ENCODE results near the gene RHOD. TPM values are rescaled to one million over a fixed set of nuclear protein-coding genes. Genes with fewer than 3 reads are reported as not detected.

Gene RHOD
- total RNA-seq, 1 experiment from 2014 or later = 99.9 TPM

DNA sequence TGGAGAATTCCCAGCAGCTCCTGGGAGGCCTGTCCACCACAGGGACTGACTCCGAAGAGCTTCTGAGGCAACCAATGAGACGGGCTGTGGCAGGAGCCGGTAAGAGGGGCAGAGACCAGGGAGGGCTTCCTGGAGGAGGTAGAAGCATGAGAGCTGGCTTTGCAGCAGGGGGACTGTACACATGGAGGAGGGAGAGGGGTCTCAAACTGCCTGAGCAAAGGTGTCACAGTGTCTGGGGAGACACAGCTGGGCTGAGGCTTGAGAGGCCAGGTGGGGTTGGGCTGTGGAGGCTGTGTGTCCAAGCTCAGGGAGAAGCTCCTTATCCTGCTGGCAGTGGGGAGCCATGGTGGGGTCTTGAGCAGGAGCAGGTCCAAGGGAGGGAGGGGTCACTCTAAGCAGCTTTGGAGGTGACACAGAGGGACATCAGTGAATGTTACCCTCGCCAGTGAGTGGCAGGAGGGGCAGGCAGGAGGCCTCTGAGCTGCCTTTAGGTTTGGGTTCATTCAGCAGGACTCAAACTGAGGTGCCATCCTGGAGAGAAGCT is 4.6 kb upstream of the RHOD start:
- no peak overlapping the region for H3K4me3 ChIP-seq (ENCODE audit: low read length)
- BruUV-seq (replicated peaks) = no TSS peak
- peaks cover 3% of the 10 kb centered on the region for H3F3A ChIP-seq (ENCODE audit: low read length, unreplicated experiment)
- peaks cover 8% of the 10 kb centered on the region for H3K79me2 ChIP-seq (ENCODE audit: low read length)
- CTCF ChIA-PET = no interaction called here
- no peak for TF ChIP-seq EZH2 (IDR thresholded peaks at IDR 0.05; ENCODE audit: low read length, unreplicated experiment)
- TF ChIP-seq, protein P1, sequence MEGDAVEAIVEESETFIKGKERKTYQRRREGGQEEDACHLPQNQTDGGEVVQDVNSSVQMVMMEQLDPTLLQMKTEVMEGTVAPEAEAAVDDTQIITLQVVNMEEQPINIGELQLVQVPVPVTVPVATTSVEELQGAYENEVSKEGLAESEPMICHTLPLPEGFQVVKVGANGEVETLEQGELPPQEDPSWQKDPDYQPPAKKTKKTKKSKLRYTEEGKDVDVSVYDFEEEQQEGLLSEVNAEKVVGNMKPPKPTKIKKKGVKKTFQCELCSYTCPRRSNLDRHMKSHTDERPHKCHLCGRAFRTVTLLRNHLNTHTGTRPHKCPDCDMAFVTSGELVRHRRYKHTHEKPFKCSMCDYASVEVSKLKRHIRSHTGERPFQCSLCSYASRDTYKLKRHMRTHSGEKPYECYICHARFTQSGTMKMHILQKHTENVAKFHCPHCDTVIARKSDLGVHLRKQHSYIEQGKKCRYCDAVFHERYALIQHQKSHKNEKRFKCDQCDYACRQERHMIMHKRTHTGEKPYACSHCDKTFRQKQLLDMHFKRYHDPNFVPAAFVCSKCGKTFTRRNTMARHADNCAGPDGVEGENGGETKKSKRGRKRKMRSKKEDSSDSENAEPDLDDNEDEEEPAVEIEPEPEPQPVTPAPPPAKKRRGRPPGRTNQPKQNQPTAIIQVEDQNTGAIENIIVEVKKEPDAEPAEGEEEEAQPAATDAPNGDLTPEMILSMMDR (conservative IDR thresholded peaks at IDR 0.05; ENCODE audit: low read depth, low read length) = no peak
- no peak for TF ChIP-seq EZH2phosphoT487 (IDR thresholded peaks at IDR 0.05; ENCODE audit: borderline replicate concordance, low read length)
- DNase-seq (no peak), ATAC-seq (no peak)
- no peaks in the 10 kb centered on the region for H3K36me3 ChIP-seq (ENCODE audit: low read depth, low read length)
- H4K20me1 ChIP-seq (ENCODE audit: low read length) = no peaks in the 10 kb centered on the region
- no peak overlapping the region for H3K9ac ChIP-seq (ENCODE audit: low read length)
- intact Hi-C loops (cut with micrococcal nuclease) = loop anchor here (10.0 kb wide), 2 partner anchors 167 to 193 kb away; no protein-coding TSS in a partner anchor
- H2AFZ ChIP-seq (ENCODE audit: low read length) = no peak overlapping the region
- no peaks in the 10 kb centered on the region for H3K9me3 ChIP-seq (ENCODE audit: low read length)
- H3K4me2 ChIP-seq (ENCODE audit: low read length) = no peak overlapping the region
- no peaks in the 10 kb centered on the region for H3K9me2 ChIP-seq (replicated peaks; ENCODE audit: low read length)
- POLR2A ChIA-PET (ENCODE audit: unreplicated experiment) = no interaction called here
- H3K27me3 ChIP-seq (ENCODE audit: low read length) = no peaks in the 10 kb centered on the region
- peaks cover 30% of the 10 kb centered on the region for H3K4me1 ChIP-seq (ENCODE audit: insufficient read depth, low read length)
- H3K27ac ChIP-seq (ENCODE audit: low read length) = no peak overlapping the region

DNA sequence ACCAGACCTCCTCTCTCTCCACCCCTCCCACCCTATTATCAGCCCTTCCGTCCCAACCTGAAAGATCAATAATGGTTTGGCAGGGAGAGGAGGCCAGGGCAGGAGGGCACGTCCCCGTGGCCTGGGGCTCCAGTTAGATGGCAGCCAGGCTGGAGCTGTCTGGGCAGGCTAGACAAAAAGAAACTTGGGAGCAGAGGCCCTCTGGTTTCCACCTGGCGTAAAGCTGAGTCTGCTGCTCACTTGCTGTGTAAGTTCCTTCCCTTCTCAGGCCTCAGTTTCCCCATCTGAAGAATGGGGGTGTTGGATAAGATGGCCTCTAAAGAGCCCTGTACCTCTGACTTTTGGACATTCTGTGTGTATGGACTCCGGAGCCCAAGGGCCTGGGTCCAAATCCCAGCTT is 3.8 kb upstream of the RHOD start:
- no peaks in the 10 kb centered on the region for H3K36me3 ChIP-seq (ENCODE audit: low read depth, low read length)
- H3K27me3 ChIP-seq (ENCODE audit: low read length) = no peaks in the 10 kb centered on the region
- DNase-seq = no peak
- ATAC-seq = no peak
- no peaks in the 10 kb centered on the region for H3K9me3 ChIP-seq (ENCODE audit: low read length)
- H3K4me1 ChIP-seq (ENCODE audit: insufficient read depth, low read length) = peaks cover 37% of the 10 kb centered on the region
- no peak for TF ChIP-seq EZH2phosphoT487 (IDR thresholded peaks at IDR 0.05; ENCODE audit: borderline replicate concordance, low read length)
- no peak for TF ChIP-seq EZH2 (IDR thresholded peaks at IDR 0.05; ENCODE audit: low read length, unreplicated experiment)
- TF ChIP-seq, protein P1 (conservative IDR thresholded peaks at IDR 0.05; ENCODE audit: low read depth, low read length) = no peak
- no peaks in the 10 kb centered on the region for H4K20me1 ChIP-seq (ENCODE audit: low read length)
- H3K27ac ChIP-seq (ENCODE audit: low read length) = no peak overlapping the region
- BruUV-seq (replicated peaks) = no TSS peak
- H2AFZ ChIP-seq (ENCODE audit: low read length) = no peak overlapping the region
- H3K9me2 ChIP-seq (replicated peaks; ENCODE audit: low read length) = no peaks in the 10 kb centered on the region
- intact Hi-C loops (cut with micrococcal nuclease) = loop anchor here (10.0 kb wide), 2 partner anchors 168 to 192 kb away; no protein-coding TSS in a partner anchor
- H3K4me3 ChIP-seq (ENCODE audit: low read length) = no peak overlapping the region
- ChIA-PET POLR2A (ENCODE audit: unreplicated experiment) (interaction anchor here (0.6 kb wide), 1 partner anchor 1195 kb away, joined by 3 read pairs; no protein-coding TSS in a partner anchor), CTCF (interaction anchor here (0.7 to 0.8 kb wide), 2 partner anchors 13 to 131 kb away, joined by 6 to 11 read pairs; no protein-coding TSS in a partner anchor)
- no peak overlapping the region for H3K4me2 ChIP-seq (ENCODE audit: low read length)
- peaks cover 16% of the 10 kb centered on the region for H3K79me2 ChIP-seq (ENCODE audit: low read length)
- H3F3A ChIP-seq (ENCODE audit: low read length, unreplicated experiment) = peaks cover 3% of the 10 kb centered on the region
- no peak overlapping the region for H3K9ac ChIP-seq (ENCODE audit: low read length)

DNA sequence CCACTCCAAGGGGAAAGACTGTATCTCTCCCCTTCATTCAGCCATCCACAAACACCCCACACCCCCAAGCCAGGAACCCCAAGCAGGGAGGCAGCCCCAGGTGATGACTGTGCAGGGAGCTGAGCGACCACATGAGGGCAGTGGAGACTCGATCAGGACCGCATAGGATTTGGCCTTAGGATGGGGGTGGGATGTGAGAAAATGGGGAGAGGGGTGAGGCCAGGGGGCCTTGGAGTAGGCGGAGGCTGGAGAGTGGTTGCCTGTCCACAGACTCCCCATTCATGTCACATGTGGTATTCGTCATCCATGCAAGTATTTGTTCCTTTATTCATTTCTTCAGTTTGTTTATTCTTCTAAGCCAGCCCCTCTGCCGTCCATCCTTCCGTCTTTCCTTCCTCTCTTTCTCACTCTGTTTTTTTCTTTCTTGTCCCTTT is 2.7 kb upstream of the RHOD start:
- TF ChIP-seq EZH2 (IDR thresholded peaks at IDR 0.05; ENCODE audit: low read length, unreplicated experiment) (no peak), EZH2phosphoT487 (IDR thresholded peaks at IDR 0.05; ENCODE audit: borderline replicate concordance, low read length) (no peak)
- TF ChIP-seq, protein P1 (conservative IDR thresholded peaks at IDR 0.05; ENCODE audit: low read depth, low read length) = peak; percentile 94
- Histone ChIP-seq H3K36me3 (ENCODE audit: low read depth, low read length) (no peaks in the 10 kb centered on the region), H3K27me3 (ENCODE audit: low read length) (no peaks in the 10 kb centered on the region), H3K4me3 (ENCODE audit: low read length) (no peak overlapping the region), H2AFZ (ENCODE audit: low read length) (no peak overlapping the region), H3F3A (ENCODE audit: low read length, unreplicated experiment) (peaks cover 3% of the 10 kb centered on the region), H3K4me1 (ENCODE audit: insufficient read depth, low read length) (peaks cover 37% of the 10 kb centered on the region), H3K79me2 (ENCODE audit: low read length) (peaks cover 24% of the 10 kb centered on the region), H3K27ac (ENCODE audit: low read length) (peak overlapping the region; percentile 98), H3K9ac (ENCODE audit: low read length) (peak overlapping the region; percentile 81), H3K4me2 (ENCODE audit: low read length) (peak overlapping the region; percentile 41; the same call in 1 of the 2 replicates), H3K9me3 (ENCODE audit: low read length) (no peaks in the 10 kb centered on the region), H4K20me1 (ENCODE audit: low read length) (no peaks in the 10 kb centered on the region), H3K9me2 (replicated peaks; ENCODE audit: low read length) (no peaks in the 10 kb centered on the region)
- no TSS peak for BruUV-seq (replicated peaks)
- ATAC-seq = peak; percentile 18
- POLR2A ChIA-PET (ENCODE audit: unreplicated experiment) = interaction anchor here (0.5 to 0.7 kb wide), 2 partner anchors 29 to 176 kb away, joined by 5 read pairs; no protein-coding TSS in a partner anchor
- DNase-seq = peak; percentile 72
- intact Hi-C loops (cut with micrococcal nuclease) = loop anchor here (10.0 kb wide), 2 partner anchors 169 to 191 kb away; no protein-coding TSS in a partner anchor
- CTCF ChIA-PET = interaction anchor here (0.5 to 1.0 kb wide), 4 partner anchors 9 to 170 kb away, joined by 3 to 11 read pairs (median 4); no protein-coding TSS in a partner anchor
